ENCODE measurements around the gene PACSIN2.
A peak's percentile ranks its signal among the peaks of the same experiment; 100 is the strongest.
"Not testable (repeated sequence)": the region's sequence is repeated elsewhere in the genome, so short reads cannot be mapped to it uniquely, and the experiment has no call there.

Gene PACSIN2

GRCh38 chr22:43017525-43018460, 2.8 kb upstream of the PACSIN2 start:
- TF ChIP-seq CTCF (IDR thresholded peaks at IDR 0.05; ENCODE audit: low read depth, low read length): no peak
- no peak overlapping the region for H3K4me3 ChIP-seq (ENCODE audit: low read depth, low read length)

GRCh38 chr22:43016150-43016549, 1.2 kb upstream of the PACSIN2 start:
- H3K4me3 ChIP-seq (ENCODE audit: low read depth, low read length): not testable (repeated sequence)

GRCh38 chr22:43015677-43016042, 711 bp upstream of the PACSIN2 start:
- H3K4me3 ChIP-seq (ENCODE audit: low read depth, low read length): peak overlapping the region; percentile 86
- no peak for TF ChIP-seq CTCF (IDR thresholded peaks at IDR 0.05; ENCODE audit: low read depth, low read length)

GRCh38 chr22:43014316-43014868, 557 bp downstream of the PACSIN2 start:
- H3K4me3 ChIP-seq (ENCODE audit: low read depth, low read length): peak overlapping the region; percentile 86
- TF ChIP-seq CTCF (IDR thresholded peaks at IDR 0.05; ENCODE audit: low read depth, low read length): no peak

GRCh38 chr22:43013355-43014315, 1.3 kb downstream of the PACSIN2 start:
- H3K4me3 ChIP-seq (ENCODE audit: low read depth, low read length): peak overlapping the region; percentile 86
- TF ChIP-seq CTCF (IDR thresholded peaks at IDR 0.05; ENCODE audit: low read depth, low read length): no peak

GRCh38 chr22:43012390-43012789, 2.6 kb downstream of the PACSIN2 start:
- H3K4me3 ChIP-seq (ENCODE audit: low read depth, low read length): no peak overlapping the region
- TF ChIP-seq CTCF (IDR thresholded peaks at IDR 0.05; ENCODE audit: low read depth, low read length): no peak

GRCh38 chr22:43011079-43011478, 3.9 kb downstream of the PACSIN2 start:
- no peak for TF ChIP-seq CTCF (IDR thresholded peaks at IDR 0.05; ENCODE audit: low read depth, low read length)

More at GRCh38 chr22:43011079-43011478, 3.9 kb downstream of the PACSIN2 start:
- no peak overlapping the region for H3K4me3 ChIP-seq (ENCODE audit: low read depth, low read length)

Data from WI38 (cell line).